ENCODE data around the gene PIAS4.

The PIAS4 gene

DNA sequence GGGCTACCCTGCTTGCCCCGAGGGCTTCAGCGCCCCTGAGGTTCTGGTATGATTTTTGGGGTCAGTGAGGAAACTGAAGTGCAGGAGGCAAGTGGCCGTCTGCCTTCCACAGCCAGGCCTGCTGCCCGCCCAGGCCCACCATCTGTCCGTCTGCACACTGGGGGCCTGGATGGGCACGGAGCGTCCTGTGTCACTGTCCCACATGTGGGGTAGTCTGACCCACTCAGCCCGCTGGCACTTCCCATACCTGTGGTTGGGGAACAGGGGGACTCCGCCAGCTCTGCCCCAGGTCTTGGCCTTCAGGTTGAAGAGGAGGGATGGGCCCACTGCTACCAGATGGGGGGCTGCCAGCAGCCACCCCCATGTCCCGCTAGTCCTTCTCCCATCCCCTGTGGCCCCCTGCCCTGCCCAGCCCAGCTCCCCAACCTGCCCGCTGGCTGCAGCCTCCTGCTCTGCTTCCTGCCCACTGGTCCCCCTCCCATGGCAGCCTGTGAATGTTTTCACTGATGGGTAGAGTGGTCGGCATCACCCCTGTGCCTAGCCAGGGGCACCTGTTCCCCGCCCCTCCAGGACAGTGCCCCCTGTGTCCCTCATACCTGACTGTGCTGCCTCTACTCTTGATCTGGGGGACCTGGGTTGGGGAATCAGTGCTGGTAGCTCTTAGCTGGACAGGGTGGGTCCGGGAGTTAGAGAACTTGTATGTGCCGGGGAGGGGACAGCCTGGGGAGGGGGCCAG lies 9.5 kb downstream of the PIAS4 start:
- DNase-seq (ENCODE audit: extremely low spot score, insufficient read length, low read depth) (no peak), FAIRE-seq (no peak)

DNA sequence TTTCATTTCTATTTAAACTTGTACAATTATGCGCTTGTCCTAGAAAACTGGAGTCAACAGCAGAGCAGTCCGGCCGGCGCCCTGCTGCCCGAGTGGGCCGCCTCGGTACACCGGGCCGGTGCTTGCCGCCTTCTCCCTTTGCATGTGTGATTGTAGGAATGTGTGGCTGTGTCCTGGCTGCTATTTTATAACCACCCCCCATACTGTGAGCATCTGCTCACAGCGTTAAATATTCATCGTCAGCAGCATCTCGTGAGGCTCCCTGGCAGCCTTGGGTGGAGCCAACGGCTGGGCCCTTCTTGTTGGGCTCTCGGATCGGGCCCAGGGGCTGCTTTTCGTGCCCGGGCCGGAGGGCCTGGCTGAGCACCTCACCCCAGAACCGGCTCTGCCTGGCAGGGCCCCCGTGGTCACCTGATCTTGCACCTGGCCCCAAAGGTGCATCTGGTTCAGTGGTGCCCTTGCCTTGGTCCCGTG lies 10.6 kb downstream of the PIAS4 start:
- no peak for DNase-seq (ENCODE audit: extremely low spot score, insufficient read length, low read depth)
- FAIRE-seq, result no peak

DNA sequence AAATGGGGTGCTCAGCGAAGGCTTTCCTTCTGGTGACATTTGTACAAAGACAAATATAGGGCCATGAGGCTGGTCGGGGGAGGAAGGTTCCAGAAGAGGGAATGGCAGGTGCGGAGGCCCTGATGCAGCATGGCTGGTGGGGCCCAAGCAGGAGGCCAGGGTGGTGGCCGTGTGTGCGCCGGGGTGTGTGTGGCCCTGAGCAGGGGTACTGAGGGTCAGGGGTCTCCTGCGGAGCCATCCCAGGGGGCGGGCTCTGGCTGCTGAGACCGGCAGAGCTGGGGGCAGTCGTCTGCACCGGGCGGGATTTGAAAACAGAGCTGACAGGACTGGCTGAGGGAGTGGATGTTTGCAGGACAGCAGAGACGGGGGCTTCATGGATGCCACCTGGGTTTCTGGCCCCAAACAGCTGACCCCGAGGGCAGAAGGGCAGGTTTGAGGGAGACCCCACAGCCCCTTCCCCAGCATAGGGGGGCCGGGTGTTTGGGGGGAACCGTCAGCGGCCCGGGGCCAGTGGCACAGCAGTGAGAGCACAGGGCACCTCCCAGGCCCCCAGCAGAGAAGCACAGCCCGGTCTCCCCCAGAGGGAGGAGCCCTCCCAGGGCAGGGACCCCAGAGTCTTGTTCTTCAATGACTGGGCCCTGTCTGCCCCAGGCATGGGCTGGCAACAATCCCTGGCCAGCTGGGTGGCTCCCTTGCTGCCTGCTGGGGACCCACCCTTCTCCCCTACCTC lies 11.4 kb downstream of the PIAS4 start:
- no peak for FAIRE-seq

DNA sequence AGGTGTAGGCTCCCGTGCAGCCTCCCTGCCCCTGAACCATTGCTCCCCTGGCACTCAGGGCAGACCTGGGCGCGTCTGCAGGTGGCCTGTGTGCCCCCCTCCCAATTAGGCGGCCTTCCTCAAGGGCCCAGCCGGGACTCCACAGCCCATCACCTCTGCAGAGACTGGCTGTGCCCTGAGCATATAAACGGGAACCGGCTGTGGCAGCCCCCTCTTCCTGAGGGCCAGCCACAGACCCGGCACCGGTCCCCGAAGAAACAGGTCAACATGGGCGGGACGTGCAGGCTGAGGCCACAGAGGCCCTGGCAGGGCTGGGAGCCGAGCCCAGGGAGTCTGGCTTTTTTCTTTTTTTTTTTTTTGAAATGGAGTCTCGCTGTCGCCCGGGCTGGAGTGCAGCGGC lies 12.0 kb downstream of the PIAS4 start:
- DNase-seq (ENCODE audit: extremely low spot score, insufficient read length, low read depth), result no peak
- no peak for FAIRE-seq

More for the DNA sequence above, 11.4 kb downstream of the PIAS4 start:
- DNase-seq (ENCODE audit: extremely low spot score, insufficient read length, low read depth), result no peak

DNA sequence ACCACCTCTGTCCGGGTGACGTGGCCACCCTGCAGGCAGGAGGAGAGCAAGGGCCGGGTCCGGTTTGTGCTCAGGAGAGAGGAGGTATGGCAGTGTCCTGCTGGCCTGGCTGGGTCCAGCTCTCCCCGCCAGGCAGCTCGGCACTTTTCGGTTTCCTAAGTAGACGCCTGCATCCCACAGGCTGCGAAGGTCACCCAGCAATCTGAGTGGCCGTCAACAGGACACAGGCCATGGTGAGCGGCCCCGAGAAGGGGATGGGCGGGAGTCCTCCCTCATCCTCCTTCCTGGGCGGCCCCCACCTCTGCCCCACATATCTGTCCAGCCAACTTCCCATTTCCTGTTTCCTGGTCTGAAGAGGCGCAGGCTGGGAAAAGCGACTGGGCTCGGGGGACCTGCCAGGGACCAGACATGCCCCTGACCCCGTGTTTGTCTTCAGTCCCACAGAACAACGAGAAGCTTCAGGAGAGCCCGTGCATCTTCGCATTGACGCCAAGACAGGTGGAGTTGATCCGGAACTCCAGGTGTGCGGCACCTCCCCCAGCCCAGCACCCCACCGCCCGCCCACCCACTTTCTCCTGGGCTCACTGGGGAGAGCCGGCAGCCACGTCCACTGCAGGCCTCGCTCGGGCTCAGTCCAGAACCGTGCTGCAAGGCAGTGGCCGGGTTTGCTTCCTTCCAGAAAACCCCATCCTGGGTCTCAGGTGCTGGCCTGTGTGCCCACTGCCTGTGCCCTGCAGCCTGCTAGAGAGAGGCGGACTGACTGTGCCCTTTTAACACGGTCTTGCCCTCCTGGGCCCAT lies 16.3 kb downstream of the PIAS4 start:
- FAIRE-seq (no peak), DNase-seq (ENCODE audit: extremely low spot score, insufficient read length, low read depth) (no peak)

DNA sequence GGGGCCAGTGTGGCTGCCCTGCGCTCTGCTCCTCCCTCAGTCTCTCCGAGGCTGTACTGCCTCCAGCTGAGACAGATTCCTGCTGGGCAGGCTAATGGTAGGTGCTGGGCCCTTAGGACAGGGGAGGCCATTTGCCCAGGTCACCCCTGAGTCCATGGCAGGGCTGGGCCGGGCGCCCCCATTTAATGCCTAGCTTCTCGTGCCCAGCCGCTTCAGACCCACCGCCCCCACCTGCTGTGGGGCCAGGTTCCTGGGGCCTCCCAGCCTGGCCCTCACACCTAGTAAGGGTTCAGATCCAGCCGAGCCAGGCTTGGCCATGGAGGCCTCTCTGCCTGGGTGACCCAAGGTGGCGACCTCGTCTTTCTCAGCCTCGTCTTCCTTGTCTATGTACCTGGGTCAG lies 17.8 kb downstream of the PIAS4 start:
- no peak for DNase-seq (ENCODE audit: extremely low spot score, insufficient read length, low read depth)
- FAIRE-seq, result no peak

DNA sequence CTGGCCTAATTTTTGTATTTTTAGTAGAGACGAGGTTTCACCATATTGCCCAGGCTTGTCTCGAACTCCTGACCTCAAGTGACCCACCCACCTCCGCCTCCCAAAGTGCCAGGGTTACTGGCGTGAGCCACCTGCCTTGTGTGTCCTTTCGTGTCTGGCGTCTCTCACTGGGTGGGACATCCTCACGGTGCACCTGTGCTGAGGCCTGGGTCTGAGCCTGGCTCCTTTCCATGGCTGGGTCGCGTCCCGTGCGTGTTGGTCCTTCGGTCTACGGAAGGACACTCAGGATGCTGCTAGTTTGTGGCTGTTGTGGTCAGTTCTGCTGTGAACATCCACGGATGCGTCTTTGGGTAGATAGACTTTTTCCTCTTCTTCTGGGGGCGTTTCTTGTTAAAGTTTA lies 19.6 kb downstream of the PIAS4 start:
- no peak for FAIRE-seq
- DNase-seq (ENCODE audit: extremely low spot score, insufficient read length, low read depth), result no peak

DNA sequence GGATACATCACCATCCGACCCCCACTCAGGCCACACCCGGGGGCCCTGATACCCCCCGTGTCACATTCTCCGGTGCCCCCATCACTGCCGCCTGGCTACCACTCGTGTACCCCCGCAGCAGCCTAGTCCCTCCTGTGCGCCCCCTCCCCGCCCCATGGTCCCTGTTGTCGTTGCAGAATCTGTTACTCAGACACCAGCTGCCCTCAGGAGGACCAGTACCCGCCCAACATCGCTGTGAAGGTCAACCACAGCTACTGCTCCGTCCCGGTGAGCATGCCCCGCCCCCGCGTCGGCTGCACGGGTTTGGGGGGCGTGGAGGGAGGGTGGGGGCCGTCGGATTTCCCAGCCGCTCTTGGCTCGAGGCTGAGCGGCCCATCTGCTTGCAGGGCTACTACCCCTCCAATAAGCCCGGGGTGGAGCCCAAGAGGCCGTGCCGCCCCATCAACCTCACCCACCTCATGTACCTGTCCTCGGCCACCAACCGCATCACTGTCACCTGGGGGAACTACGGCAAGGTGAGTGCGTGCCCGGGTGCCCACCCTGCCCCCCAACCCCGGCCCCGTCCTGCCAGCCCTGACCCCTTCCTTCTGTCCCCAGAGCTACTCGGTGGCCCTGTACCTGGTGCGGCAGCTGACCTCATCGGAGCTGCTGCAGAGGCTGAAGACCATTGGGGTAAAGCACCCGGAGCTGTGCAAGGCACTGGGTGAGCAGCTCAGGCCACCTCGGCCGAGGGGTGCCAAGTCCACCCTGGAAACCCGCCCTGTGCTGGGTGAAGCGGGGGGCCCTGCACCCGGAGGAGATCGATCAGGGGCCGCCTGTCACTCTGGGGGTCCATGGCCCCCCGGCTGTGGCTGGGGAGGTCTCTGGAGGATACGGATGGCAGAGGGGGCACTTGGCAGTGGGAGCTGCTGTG lies 21.1 kb downstream of the PIAS4 start:
- FAIRE-seq (no peak), DNase-seq (ENCODE audit: extremely low spot score, insufficient read length, low read depth) (no peak)

DNA sequence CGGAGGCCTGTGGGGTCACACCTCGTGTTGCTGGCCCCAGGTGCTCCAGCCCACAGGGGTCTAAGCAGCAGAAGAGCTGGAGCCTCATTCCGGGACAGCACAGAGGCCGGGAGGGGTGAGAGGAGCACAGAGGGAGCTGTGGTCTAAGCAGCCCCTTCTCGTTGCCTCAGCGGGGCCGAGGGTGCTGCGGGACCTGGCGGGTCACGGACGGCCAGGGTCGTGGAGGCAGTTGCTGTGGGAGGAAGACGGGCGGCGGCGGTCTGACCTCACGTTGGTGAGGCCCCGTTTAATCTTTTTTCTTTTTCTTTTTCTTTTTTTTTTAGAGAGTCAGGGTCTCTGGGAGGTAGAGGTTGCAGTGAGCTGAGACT lies 21.7 kb downstream of the PIAS4 start:
- DNase-seq (ENCODE audit: extremely low spot score, insufficient read length, low read depth), result no peak
- no peak for FAIRE-seq

DNA sequence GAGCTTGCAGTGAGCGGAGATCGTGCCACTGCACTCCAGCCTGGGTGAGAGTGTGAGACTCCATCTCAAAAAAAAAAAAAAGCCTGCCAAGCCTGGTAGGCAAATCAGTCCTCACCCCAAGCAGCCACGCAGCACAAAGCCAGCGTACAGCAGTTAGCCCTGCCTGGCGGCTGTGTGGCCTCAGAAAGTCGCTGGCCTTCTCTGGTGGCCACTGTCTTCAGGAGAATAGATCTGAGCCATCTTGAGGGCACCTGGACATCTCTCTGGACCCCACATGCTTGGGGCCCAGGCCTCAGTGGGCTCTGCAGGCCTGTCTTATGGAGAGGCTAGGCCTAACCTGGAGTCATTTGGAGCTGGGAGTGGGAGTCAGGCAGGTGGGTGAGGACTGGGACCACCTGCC lies 23.0 kb downstream of the PIAS4 start:
- no peak for FAIRE-seq
- DNase-seq (ENCODE audit: extremely low spot score, insufficient read length, low read depth), result no peak

DNA sequence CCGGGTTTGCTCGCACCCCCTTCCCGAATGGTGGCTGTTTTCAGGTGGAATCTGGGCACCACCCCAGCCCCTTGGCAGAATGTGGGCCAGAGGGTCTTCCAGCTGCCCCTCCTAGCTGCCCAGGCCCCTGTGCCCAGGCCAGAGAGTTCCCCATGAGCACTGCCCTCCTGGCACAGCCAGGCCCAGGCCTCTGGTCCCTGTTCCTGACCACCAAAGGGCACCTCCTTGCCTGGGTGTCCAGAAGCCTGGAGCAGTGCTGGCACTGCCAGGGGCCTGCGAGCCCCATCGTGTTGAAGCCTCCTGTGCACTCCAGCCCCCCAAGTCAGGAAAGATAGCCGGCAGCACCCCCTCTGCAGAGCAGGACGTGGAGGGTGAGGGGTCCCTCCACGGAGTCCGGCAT lies 23.4 kb downstream of the PIAS4 start:
- FAIRE-seq (no peak), DNase-seq (ENCODE audit: extremely low spot score, insufficient read length, low read depth) (no peak)

DNA sequence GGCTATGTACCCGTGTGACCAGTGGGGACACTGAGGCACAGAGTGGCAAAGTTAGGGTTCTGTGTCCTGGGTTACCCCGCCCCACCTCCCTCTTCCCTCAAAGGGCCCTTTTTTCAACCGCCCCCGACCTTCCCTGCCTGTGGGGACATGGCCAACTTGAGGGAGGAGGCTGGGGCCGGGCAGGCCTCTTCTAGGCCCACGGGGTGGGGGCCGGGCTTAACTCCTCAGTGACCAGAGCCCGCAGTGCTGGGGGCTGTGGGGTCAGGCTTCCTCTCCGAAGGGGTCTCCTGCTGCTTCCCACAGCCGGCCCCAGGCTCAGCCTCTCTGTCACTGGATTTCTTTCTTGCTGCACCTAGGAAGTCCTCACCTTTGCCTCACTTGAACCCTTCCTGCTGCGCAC lies 23.9 kb downstream of the PIAS4 start:
- FAIRE-seq, result no peak

DNA sequence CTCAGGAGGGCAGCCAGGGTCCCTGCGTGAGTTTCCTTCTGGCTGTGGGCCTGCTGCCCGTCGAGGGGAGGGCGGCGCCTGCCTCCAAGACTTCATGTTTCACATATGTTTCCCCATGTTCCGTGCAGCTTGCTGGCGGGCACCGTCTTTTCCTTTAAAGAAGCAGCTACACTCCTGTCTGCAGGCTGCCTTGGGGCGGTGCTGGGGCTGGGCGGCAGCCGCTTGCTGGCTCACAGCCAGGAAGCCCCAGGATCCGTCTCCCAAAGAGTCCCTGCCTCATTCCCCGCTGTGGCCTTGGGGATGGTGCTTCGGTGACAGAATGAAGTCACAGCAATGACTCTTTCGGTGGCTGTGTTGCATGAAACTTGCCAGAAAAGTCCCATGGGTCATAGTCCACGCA lies 24.9 kb downstream of the PIAS4 start:
- FAIRE-seq, result no peak
- DNase-seq (ENCODE audit: extremely low spot score, insufficient read length, low read depth), result no peak

More for the DNA sequence above, 23.9 kb downstream of the PIAS4 start:
- no peak for DNase-seq (ENCODE audit: extremely low spot score, insufficient read length, low read depth)

DNA sequence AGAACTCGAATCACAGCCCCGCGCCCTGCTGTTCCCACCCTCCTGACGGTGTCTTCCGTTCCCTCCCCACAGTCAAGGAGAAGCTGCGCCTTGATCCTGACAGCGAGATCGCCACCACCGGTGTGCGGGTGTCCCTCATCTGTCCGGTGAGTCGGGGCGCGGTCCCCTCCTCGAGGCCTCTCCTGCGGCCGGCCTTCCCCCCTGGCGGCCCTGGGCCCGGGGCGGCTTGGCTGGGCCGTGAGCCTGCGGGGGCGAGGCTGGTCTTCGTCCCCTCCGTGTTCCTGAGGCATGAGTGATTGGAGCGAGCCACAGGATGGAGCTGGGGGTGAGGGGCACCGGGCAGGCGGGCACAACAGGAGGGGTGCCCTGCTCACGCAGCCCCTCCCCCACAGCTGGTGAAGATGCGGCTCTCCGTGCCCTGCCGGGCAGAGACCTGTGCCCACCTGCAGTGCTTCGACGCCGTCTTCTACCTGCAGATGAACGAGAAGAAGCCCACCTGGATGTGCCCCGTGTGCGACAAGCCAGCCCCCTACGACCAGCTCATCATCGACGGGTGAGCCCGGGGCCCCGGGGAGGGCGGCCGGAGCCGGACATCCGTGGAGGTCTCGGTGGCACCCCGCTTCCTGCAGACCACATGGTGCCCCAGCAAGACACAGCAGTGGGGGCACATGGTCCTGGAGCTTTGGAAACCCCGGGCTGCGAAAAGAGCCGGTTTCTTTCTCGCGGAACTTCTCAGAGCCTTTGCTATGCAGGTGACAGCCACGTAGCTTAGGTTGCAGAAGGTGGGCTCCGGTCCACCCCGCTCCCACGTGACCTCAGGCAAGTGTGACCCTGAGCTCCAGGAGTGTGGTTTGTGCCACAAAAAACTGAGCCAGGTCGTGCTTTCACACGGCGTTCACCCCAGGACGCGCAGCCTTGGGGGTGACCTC lies 25.8 kb downstream of the PIAS4 start:
- FAIRE-seq, result no peak
- DNase-seq (ENCODE audit: extremely low spot score, insufficient read length, low read depth), result no peak

DNA sequence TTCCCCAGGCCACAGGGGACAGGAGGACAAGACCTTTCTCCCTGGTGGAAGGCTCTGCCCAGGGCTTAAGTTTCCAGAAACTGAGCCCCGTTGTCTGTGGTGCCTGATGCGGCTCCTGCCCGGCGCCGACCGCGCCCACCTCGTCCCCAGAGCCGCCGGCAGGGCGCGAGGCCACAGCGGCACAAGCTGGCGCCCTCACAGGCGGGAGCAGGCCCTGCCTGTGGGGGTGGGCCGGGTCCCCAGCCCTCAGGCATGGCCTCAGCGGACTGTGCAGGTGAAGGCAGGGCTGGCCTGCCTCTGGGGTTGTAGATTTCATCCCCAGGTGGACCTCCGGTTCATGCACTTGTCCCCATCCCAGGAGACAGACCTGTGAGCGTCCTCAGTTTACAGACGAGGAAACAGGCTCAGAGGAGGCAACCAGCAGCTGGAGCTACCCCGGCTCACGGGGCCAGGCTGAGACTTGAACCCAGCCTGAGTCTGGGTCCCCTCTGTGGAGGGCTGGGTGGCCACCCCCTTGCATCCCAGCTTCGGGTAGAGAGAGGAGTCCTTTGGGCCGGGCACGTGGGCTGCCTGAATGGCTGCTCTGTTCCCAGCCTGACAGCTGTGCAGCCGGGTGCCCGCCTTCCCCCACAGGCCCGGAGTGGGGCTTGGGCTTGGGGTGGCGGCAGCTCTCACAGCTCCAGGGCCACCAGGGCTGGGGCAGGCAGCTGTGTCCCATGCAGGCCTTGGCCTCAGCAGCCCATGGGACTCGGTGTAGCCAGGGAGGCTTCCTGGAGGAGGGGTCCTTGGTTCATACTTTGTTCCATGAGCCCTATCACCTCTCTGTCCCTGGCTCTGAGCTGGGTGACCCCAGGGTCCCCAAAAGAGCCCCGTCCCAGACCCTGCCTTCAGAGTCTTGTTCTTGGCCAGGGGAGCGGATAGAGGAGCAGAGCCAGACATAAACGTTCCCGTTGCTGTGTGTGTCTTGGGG lies 26.8 kb downstream of the PIAS4 start:
- DNase-seq (ENCODE audit: extremely low spot score, insufficient read length, low read depth) (no peak), FAIRE-seq (no peak)

DNA sequence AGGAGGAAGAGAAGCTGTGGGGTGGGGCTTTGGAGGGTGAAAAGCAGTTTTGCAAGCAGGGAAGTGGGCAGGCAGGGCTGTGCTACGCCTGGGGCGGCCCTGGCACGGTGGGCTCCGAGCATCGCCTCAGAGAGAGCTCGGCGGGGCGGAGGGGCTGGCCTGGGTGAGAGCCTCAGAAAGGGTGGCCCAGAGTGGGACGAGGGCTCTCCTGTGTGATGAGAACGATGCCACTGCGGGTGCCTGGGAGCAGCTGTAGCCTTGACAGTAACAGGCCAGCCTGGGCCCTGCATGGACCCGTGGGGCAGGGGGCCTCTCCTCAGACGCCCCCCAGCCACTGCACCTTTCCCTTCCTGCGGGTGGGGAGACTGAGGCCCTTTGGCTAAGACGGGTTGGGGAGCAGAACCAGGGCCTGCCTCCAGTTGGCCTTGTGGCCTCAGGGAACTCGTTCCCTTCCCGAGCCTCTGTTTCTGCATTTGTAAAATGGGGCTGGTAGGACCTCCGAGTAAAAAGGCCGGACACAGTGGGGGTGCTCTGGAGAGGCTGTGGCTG lies 27.6 kb downstream of the PIAS4 start:
- DNase-seq (ENCODE audit: extremely low spot score, insufficient read length, low read depth), result no peak
- FAIRE-seq, result no peak

DNA sequence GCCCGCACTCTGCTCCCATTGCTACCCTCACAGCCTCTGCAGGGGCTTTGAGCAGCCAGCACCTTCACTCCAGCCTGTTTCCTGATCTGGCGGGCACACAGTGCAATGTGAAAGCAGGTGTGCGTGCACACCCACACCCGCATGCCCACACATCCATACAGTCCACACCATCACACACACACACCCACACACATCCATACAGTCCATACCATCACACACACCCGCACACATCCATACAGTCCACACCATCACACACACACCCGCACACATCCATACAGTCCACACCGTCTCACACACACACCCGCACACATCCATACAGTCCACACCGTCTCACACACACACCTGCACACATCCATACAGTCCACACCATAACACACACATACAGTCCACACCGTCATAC lies 28.0 kb downstream of the PIAS4 start:
- FAIRE-seq (peak; percentile 91), DNase-seq (ENCODE audit: extremely low spot score, insufficient read length, low read depth) (no peak)
